ENCODE results near the gene THADA.

Gene THADA

DNA sequence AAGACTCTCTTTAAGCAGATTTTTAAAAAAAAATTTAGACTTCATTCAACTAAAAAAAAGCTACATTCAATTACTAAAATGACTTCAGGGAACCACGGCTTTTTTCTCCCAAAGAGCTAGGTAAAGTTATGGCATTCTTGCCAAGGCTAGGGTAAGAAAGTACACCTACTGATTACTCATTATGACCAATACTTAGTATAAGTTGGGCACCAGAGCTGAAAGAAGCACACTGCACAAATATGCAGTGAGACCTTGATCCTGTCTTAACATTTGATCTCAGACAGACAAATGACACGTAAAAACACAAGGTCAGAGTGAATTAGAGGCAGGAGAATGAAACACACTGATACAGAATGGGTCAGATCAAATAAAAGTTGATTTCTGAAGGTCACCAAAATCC lies 88.7 kb downstream of the THADA start:
- no peak for DNase-seq

DNA sequence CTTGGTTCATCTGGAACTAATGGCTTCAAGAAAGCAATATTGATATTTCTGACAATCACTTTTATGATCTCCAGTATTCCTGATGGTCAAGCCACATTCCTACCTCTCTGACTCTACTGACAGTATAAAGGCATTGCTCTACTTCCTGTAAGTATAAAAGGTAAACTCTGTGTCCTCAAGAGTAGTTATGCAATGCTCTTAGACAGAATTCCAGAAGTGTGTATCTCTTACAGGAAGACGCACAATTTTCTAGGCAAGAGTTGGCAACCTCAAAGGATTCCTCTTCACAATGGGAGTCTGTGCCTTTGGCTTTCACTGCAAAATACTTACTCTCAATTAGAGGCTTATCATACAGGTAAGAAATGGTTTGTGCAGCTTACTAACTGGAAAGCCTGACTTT lies 100.1 kb downstream of the THADA start:
- peak; percentile 15 for DNase-seq

DNA sequence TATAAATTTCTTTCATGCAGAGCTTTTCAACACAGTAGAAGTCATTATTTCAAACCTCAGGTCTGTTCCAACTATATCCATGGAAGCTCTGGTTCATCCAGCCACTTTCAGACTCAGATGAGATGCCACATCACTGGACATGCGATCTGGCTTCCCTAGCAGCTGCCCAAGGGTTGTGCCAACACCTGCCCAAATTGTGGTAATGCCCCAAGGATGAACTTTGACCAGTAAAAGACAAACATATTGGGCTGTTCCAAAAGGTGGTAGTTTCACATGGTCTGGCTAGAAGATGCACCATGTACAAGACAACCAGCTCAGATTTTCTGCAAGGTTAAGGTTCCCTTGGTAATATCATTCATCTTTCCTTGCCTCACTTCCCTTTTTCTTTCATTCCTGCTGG lies 101.9 kb downstream of the THADA start:
- DNase-seq, result no peak

DNA sequence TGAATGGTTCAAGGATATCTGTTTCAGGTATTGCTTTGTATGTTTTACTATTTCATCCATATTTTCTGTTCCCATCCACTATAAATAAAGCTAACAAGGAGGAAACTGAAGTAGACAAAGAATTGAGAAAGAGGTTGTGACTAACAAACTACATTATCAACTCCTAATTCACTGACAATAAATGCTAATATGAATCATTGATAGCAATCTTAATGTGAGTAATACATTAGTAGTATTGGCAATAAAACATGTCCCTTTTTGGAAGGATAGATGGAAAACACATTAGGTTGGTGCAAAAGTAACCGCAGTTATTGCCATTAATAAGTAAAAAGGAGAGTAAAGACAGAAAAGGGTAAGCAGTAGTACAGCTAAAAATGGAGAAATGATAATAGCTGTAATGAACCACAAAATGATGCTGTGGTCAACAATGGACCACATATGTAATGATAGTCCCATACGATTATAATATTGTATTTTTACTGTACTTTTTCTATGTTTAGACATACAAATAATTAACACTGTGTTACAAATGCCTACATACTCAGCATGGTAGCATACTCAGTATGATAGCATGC lies 104.7 kb downstream of the THADA start:
- peak; percentile 8 for DNase-seq

DNA sequence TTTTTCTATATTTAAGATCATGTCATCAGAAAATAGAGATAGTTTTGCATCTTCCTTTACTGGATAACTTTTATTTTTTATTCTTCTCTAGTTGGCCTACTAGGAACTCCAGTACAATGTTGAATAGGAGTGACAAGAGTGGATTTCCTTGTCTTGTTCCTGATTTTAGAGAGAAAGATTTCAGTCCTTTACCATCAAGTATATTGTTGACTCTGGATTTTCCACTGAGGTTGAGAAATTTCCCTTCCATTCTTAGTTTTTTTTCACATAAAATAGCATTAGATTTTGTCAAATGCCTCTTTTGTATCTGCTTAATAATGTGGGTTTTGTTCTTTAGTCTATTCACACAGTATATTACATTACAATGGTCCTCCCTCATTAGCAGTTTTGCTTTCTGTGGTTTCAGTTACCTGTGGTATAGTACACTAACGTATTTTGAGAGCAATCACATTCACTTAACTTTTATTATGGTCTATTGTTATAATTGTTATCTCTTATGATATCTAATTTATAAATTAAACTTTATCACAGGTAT lies 105.5 kb downstream of the THADA start:
- no peak for DNase-seq

DNA sequence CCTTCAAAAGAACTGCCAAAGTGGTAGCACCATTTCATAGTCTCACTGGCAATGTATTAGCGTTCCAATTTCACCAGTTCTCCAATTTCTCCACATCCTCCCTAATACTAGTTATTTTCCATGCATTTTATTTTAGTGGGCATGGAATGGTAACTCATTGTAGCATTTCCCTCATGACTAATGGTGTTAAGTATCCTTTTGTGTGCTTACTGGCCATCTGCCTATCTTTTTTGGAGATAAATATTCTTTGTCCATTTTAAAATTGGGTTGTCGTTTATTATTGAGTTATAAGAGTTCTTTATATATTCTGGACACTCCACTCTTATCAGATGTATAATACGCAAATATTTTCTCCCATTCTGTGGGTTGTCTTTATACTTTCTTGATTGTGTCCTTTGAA lies 107.1 kb downstream of the THADA start:
- DNase-seq, result no peak

DNA sequence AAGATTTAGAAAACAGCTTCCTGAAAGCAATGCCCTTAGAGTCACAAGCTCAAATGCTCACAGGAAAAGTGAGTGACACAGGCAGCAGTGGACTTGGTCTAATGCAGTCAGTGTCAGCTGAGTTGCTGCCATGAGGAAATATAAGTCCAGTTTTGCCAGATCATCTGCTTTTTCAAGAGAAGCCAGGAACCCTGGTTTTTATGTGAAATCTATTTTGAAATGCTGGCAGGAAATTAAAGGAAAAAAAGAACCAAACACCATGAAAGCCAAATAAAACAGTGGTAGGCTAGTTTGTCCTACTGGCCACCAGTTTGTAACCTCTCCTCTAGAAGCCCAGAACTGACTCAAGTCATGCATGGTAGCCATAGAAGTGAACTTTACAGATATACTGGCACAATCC lies 109.2 kb downstream of the THADA start:
- DNase-seq, result no peak

DNA sequence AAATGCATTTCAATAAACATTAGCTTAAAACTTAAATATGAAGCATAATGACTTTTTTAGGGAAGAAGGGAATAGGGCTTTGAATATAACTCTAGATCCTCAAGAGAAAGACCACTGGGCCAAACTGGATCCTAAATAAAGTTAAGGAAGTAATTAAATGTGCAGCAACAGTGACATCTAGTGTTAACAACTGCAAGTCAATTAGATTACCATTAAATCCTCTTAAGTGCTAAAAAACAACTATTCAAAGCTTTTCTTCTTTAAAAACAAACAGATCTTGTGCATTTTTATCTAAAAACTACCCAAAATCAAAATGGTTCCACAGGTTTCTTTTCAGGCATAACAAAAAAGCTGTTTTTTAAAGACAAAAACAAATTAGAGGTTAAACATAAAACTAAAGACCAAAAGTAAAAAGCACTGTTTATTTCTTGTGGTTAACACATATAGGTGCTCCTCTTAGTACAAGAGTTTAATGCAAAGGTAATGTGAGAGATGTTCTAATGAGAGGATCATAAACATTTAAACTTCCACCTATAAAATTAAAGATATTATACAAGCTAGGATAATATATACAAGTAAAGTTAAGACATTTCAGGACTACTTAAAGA lies 111.4 kb downstream of the THADA start:
- DNase-seq, result peak; percentile 78

DNA sequence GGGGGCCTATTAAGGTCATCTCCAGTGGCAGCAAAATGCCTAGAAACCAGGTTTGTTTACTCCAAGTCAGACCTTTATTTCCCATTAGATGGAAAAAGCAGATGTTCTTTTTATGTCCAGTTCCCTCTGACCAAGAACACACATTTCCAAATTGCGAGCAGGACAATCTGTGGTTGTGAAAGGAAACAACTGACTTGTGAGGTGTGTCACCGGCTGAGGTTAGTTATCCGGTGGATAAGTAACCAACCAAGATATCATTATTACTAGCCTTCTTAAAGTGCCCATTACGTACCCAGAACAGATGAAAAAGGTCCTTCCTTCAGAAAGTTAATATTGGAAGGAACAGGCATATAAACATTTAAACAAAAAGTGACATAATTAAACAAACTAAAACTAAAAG lies 112.9 kb downstream of the THADA start:
- DNase-seq, result no peak

DNA sequence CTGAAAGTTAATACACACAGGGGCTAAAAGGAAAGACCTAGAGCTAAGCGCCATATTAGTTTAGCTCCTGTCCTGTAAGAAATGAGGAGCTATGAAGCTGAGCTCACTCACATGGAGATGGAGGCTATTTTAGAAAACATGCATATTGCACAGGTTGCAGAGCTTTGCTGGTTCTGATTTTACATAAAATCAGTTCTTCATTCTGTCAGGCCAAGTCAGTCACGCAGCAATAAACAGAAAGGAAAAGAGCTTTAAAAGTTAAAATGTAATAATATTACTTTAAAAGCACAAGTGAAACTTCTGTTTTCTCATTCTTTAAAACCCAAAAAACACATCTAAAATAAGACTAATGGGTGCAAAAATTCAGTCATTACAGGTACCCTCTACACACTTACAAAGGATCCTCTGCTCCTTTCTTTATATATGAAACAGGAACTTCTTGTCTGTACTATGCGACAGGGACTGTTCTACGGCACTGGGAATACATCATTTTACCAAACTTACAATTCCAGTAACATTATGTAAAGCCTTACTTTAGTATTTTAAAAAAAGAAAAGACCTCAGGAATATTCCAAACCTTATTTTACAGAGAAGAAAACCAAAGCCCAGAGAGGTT lies 113.8 kb downstream of the THADA start:
- no peak for DNase-seq

DNA sequence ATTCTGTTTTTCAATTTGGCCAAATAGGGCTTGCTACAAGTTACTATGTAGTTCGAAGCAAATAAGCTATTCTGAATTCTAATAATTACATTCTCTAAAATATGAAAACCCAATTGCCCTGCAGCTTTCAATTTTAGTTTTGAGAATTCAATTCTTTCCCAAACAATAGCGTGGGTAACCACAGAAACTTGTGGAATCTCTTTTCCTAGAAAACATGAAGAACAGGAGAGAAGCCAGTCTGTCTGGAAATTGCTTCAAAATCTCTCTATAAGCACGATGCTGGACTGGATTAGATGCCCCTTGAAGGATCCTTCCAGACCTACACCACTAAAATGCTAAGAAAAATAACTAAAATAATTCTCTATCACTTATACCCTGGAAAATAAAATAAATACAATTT lies 115.0 kb downstream of the THADA start:
- no peak for DNase-seq

DNA sequence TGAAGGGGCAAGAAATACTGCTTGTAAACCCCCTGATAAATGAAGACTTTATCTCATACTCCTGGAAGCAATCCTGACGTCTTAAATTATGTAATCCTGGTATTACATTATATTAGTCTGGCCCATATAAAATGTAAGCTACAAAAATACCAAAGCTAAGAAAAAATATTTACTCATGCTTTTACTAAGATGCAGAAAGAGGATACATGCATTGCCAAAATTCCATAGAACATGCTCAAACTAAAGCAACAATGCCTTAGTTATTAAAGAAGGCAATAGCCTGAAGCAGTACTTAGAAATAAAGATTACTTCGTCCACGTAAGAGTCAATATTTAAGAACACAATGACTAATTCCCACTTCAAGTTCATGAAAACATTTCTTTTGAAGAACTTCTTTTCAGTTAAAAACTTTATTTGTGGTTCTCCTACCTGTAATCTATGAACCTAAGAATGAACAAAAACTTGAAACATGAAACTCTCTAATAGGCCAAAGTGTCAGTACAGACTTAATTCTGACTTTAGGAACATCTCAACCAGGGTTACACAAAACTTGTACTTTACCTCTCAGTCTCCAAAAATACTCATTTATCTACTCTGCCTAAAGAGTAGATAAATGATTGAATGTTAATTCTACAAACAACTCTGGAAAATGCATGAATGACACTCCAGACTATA lies 117.3 kb downstream of the THADA start:
- no peak for DNase-seq

DNA sequence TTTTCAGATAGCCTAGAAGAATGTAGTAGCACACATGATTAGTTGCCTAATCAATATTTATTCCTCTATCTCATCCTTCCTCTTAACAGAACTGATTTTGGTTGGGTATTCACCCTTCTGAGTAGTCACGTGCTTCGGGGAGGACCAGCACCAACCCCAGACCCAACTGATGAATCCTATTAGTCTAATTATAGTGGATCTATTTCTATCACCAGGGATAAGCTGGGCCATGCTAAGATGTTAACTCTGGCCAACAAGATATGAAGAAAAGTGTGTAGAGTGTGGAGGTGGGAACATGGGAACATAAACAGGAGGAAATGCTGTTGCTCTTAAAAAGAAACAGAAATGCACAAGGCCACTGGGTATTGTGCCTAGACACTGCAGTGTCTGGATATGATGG lies 119.9 kb downstream of the THADA start:
- DNase-seq, result no peak

DNA sequence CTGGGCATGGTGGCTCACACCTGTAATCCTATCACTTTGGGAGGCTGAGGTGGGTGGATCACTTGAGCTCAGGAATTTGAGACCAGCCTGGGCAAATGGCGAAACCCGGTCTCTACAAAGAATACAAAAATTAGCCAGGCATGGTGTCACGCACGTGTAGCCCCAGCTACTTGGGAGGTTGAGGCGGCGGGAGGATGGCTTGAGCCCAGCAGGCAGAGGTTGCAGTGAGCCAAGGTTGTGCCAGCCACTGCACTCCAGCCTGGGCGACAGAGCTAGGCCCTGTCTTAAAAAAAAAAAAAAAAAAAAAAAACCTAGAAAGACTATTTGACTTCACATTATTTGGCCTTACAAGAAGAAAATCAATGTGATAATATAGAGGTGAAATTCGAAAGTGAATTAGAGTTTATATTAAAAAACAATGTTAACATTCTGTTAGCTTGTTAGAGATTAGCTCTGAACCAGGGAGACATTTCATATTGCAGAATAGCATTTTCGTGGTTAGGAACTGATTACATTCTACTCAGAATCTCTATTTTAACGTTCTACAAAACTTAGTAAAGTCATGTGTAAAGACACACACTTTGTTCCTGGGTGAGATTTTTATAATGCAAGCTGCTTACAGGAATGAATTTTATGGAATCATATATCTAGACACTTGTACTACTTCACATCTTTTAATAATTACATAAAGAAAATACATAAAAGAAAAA lies 120.5 kb downstream of the THADA start:
- DNase-seq, result no peak

DNA sequence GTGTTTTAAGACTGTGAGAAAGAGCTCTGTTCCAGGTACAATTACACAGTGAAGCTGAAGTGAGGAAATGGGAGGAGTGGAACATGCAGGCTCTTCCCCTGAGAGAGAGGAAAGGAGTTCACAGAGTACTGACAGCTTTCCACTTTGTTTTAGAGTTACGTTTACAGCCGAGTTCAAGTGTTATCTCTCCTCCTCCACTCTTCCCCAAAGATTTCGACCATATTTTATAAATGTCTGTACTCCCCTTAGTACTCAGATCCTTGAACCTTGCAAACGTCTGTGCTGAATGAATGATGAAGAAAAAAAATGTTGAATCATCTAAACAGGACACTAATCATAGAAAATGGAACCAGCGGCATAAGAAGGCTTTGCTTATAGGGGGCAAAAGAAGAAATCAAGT lies 121.6 kb downstream of the THADA start:
- no peak for DNase-seq

DNA sequence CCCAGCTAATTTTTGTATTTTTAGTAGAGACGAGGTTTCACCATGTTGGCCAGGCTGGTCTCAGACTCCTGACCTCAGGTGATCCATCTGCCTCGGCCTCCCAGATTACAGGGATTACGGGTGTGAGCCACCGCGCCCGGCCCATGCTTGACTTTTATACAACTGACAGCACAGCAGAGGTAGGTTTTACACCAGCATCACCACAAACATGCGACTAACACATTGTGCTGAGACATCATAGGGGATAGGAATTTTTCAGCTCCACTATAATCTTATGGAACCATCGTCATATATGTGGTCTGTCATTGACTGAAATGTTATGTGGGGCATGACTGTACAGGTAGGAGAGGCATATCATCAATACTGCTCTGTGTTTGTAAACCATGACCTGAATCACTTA lies 122.1 kb downstream of the THADA start:
- DNase-seq, result no peak

DNA sequence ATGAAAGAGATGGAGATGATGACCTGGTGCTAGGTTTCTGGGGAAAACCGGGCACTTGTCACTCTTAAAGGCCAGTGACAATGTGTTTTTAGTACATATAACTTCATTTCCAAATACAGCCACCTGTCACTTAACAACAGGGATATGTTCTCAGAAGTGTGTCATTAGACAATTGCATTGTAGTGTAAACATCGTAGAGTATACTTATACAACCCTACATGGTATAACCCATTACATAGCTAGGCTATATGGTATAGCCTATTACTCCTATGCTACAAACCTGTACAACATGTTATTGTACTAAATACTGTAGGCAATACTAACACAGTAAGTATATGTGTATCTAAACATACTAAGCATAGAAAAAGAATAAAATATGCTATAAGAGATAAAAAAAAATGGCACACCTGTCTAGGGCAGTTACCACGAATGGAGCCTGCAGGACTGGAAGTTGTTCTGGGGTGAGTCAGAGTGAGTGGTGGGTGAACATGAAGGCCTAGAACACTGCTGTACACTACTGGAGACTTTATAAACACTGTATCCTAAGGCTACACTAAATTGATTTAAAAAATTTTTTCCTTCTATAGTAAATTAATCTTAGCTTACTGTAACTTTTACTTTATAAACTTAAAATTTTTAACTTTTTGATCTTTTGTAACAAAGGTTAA lies 123.2 kb downstream of the THADA start:
- no peak for DNase-seq

DNA sequence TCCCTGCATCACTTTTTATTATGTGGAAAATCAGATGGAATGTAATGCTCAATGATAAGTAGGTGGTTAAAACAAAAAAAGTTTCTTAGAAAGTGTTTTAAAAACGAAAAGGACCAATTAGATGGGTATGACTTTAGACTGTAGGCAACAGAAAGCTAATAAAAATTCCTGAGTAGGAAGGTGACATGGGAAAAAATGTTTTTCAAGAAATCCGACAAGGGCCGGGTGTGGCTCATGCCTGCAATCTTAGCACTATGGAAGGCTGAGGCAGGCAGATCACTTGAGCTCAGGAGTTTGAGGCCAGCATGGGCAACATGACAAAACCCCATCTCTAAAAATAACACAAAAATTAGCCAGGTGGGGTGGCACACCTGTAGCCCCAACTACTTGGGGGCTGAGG lies 126.1 kb downstream of the THADA start:
- DNase-seq, result no peak

DNA sequence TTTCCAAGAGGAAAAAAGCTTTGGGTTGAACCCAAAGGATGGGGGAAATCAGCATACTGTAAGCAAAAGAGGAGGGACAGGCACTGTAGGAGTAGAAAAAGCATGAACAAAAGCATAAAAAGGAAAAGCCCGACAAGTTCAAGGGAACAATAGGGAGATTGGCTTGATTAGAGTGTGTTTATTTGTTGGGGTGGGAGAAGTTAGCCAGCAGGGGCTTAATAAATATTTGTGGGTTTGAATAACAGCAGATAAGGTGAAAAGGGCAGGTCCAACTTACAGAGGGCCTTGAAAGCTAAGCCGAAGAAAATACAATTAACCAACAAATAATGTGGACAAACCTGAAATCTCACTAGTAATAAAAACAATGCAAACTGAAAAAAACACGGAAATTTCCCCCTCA lies 126.7 kb downstream of the THADA start:
- no peak for DNase-seq

DNA sequence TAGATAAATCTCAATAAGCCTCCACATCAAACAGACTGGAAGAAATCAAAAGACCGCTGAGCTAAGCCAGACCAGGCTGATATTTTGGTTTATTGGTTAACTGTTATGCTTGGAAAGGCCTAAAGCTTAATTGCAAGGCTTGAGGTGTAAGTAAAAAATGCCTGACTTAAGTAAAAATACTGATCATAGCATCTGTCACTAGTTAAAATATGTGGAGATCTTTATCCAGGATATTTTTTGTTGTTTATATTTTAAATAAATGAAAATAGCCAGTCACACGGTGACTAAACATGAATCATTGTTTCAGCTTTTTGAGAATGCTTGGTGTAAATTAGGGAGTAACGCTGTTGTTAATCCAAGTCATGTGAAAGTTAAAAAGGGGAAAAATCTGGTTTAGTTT lies 127.9 kb downstream of the THADA start:
- peak; percentile 90 for DNase-seq

DNA sequence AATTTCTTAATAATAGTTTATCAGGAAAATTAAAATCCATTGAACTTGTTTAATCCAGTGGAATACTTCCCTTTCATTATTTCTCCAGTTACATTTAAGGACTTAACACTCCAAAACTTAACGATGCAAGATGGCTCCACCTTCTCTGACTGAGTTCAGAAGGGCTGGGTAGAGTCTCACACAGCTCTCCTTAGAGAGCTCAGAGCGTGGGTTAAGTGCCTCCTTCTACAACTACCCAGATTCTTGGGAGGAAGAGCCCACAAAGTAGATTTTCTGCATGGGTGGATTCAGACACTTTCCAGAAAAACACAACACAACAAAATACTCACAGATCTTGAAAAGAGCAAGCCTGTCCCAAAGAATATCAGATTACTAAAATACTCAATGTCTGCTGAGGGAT lies 130.6 kb downstream of the THADA start:
- no peak for DNase-seq

DNA sequence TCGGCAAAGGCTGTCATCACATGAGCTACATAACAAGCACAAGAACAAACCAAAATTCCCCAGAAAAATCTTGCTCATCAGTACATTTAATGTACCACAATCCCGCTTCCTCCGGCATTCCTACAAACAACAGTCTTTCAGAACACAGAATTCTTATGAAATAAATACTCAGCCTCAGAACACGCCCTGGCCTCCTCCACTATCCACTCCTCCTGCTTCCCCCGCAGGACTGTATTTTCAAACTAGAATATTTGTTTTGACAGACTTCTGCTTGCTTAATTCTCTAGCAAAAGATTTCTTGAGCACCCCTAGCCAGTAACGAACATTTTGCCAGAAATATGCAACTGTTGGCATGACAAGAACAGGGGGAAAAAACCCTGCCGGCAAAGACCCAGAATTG lies 131.2 kb downstream of the THADA start:
- peak; percentile 55 for DNase-seq
